22Rv1 (cell line): ENCODE results near the gene RAD54L2.

ENCODE experiments used
- ZFX ChIP-seq: fragments of 450-650 bp; IDR thresholded peaks from 2 replicates; pipeline ENCODE4 v1.6.1; 2017; ENCODE audit warnings: antibody characterized with exemption, borderline replicate concordance
- TF ChIP-seq, protein P1 (sequence below): fragments of 450-650 bp; IDR thresholded peaks from 2 replicates; pipeline ENCODE4 v1.5.1; 2017; ENCODE audit warnings: mild to moderate bottlenecking

- TF ChIP-seq, protein P1, sequence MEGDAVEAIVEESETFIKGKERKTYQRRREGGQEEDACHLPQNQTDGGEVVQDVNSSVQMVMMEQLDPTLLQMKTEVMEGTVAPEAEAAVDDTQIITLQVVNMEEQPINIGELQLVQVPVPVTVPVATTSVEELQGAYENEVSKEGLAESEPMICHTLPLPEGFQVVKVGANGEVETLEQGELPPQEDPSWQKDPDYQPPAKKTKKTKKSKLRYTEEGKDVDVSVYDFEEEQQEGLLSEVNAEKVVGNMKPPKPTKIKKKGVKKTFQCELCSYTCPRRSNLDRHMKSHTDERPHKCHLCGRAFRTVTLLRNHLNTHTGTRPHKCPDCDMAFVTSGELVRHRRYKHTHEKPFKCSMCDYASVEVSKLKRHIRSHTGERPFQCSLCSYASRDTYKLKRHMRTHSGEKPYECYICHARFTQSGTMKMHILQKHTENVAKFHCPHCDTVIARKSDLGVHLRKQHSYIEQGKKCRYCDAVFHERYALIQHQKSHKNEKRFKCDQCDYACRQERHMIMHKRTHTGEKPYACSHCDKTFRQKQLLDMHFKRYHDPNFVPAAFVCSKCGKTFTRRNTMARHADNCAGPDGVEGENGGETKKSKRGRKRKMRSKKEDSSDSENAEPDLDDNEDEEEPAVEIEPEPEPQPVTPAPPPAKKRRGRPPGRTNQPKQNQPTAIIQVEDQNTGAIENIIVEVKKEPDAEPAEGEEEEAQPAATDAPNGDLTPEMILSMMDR: no peak
- TF ChIP-seq ZFX: no peak
Measured at GRCh38 chr3:51508255-51508654, 30.3 kb upstream of the RAD54L2 start.
